Measurements from ENCODE around the gene VPS13D.

GRCh38 chr1:12460121-12460520 lies 230.3 kb downstream of the VPS13D start:
- no peak for TF ChIP-seq CTCF (IDR thresholded peaks at IDR 0.05)
- TF ChIP-seq POLR2A (IDR thresholded peaks at IDR 0.05) = no peak

Measured in Peyer's patch (tissue), 4 donors.